ENCODE results near the gene KPNA5. TPM values are rescaled to one million over a fixed set of nuclear protein-coding genes. Genes with fewer than 3 reads are reported as not detected.

Gene KPNA5
- total and polyA plus RNA-seq, 2 of the 13 experiments (the other 11 are each of a cell fraction or from before 2014, with no cell fraction given), result 5.3 to 13.0 TPM

GRCh38 chr6:116764629-116764960 lies 83.6 kb downstream of the KPNA5 start:
- DNase-seq (ENCODE audit: low spot score) (no peak), FAIRE-seq (no peak), ATAC-seq (peak; percentile 43)
- Histone ChIP-seq H3K27ac (ENCODE audit: extremely low read length, insufficient read depth, low read length) (no peak overlapping the region), H3K9ac (ENCODE audit: insufficient read depth, low read depth, low read length) (no peak overlapping the region), H4K20me1 (ENCODE audit: insufficient read depth, low read length) (no peaks in the 10 kb centered on the region), H3K27me3 (ENCODE audit: control insufficient read depth in 1 of 2, insufficient read depth in 2 of 2, low read length in 2 of 2) (peaks cover 0 to 48% of the 10 kb centered on the region in 2 experiments; a peak in 4 of 5 replicates), H3K4me1 (ENCODE audit: insufficient read depth, low read length) (peaks cover 15% of the 10 kb centered on the region; the same call in 1 of the 2 replicates), H3K9me3 (ENCODE audit: low read length) (no peaks in the 10 kb centered on the region), H3K4me2 (ENCODE audit: low read depth, low read length) (peak overlapping the region; percentile 73), H3K4me3 (replicated peaks in 1 of 3; ENCODE audit: insufficient read depth in 1 of 3, low read depth in 2 of 3, low read length in 3 of 3) (peak overlapping the region; percentile 24 to 71 (median 52); a peak in 3 of 6 replicates), H2AFZ (ENCODE audit: low read length) (no peak overlapping the region), H3K36me3 (replicated peaks in 1 of 2; ENCODE audit: control insufficient read depth in 1 of 2, insufficient read depth in 2 of 2, low read length in 2 of 2) (no peaks in the 10 kb centered on the region), H3K79me2 (ENCODE audit: insufficient read depth, low read length) (no peaks in the 10 kb centered on the region)
- in situ Hi-C loops (cut with HindIII; ENCODE audit: extremely low pct_ligation_motif_present, low pct_unique_long_range_greater_than_20kb), result no loop called here
- WGBS (ENCODE audit: low lambda C conversion rate), result 73% methylated on average over 17 of the region's 19 CpGs
- no TSS peak for BruUV-seq (replicated peaks)
- POLR2A ChIA-PET, result no interaction called here
- CTCF ChIA-PET (ENCODE audit: low intra/inter-chr PET ratio, low total read pairs), result no interaction called here
- intact Hi-C loops (cut with micrococcal nuclease; ENCODE audit: unreplicated experiment), result no loop called here
- TF ChIP-seq BCL3 (CRISPR knock-in tag; IDR thresholded peaks at IDR 0.05), result 0 out of 2 replicates have a peak, but pooled peaks have one; percentile 8
- no peak for TF ChIP-seq PITX1 (CRISPR knock-in tag; IDR thresholded peaks at IDR 0.05)
- 0 out of 2 replicates have a peak, but pooled peaks have one; percentile 11 for TF ChIP-seq ZNF225 (CRISPR knock-in tag; IDR thresholded peaks at IDR 0.05)

DNA sequence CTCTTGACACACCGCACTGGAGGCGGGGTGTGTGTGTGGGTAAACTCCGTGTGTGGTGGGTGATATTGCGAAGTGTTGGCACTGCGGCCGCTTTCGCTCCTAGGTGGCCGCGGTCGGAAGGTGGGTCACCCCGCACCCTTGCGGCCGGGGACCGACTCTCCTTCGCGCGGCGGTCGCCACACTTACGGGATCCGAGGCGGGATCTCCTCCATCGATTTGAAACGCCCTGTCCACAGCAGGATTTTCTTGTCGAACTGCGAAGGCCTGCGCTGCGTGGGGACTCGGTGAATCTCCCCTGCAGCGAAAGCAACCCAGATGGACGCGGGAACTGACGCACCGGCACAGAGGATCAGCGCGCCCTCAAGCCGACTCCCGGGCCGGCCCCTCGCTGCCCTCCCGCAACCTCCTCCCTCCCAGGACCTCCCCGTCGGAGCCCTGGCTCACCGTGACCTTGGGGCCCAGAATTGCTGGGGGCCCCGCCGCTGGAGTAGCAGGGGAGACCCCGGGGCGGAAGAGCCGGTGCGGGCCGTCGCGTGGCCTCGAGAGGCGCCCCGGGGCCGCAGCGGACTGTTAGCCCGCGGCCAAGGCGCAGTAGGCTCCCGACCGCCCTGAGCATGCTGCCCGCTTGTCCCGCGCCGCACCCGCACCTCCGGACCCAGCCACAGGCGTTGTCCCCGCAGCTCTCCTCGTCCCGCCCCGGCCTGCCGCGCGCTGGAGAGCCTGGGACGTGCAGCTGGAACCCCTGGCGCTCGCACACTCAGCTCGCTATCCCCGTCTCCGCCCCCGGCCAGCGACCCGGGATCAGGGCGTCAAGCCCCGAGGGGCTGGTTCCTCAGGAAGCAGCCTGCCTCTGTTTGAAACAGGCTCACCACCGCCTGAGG lies 84.2 kb downstream of the KPNA5 start, which contains the start of gene FAM162B:
Gene FAM162B (minus strand): TSS at position 759 of the 881 bp plus-strand sequence. CDS start 143 bp downstream, at position 616.
- Histone ChIP-seq H3K9me3 (ENCODE audit: low read length) (no peaks in the 10 kb centered on the region), H3K4me3 (replicated peaks in 1 of 3; ENCODE audit: insufficient read depth in 1 of 3, low read depth in 2 of 3, low read length in 3 of 3) (peak within 1 kb of the TSS; percentile 24 to 71 (median 52)), H2AFZ (ENCODE audit: low read length) (no peak within 1 kb of the TSS), H3K27ac (ENCODE audit: extremely low read length, insufficient read depth, low read length) (no peak within 1 kb of the TSS), H3K4me1 (ENCODE audit: insufficient read depth, low read length) (peaks cover 15% of the 10 kb centered on the region; the same call in 1 of the 2 replicates), H3K36me3 (replicated peaks in 1 of 2; ENCODE audit: control insufficient read depth in 1 of 2, insufficient read depth in 2 of 2, low read length in 2 of 2) (no peaks in the 10 kb centered on the region), H3K27me3 (ENCODE audit: control insufficient read depth in 1 of 2, insufficient read depth in 2 of 2, low read length in 2 of 2) (peaks cover 0 to 48% of the 10 kb centered on the region in 2 experiments; a peak in 4 of 5 replicates), H3K9ac (ENCODE audit: insufficient read depth, low read depth, low read length) (no peak within 1 kb of the TSS), H3K79me2 (ENCODE audit: insufficient read depth, low read length) (no peaks in the 10 kb centered on the region), H3K4me2 (ENCODE audit: low read depth, low read length) (peak within 1 kb of the TSS; percentile 73), H4K20me1 (ENCODE audit: insufficient read depth, low read length) (no peaks in the 10 kb centered on the region)
- ChIA-PET CTCF (ENCODE audit: low intra/inter-chr PET ratio, low total read pairs) (no interaction called here), POLR2A (no interaction called here)
- peak; percentile 2 for DNase-seq (ENCODE audit: low spot score)
- ATAC-seq, result peak; percentile 94
- intact Hi-C loops (cut with micrococcal nuclease; ENCODE audit: unreplicated experiment), result no loop called here
- FAIRE-seq, result no peak
- in situ Hi-C loops (cut with HindIII; ENCODE audit: extremely low pct_ligation_motif_present, low pct_unique_long_range_greater_than_20kb), result no loop called here
- 51% methylated on average over 32 of the region's 89 CpGs for WGBS (ENCODE audit: low lambda C conversion rate)
- no TSS peak for BruUV-seq (replicated peaks)
- TF ChIP-seq EED (CRISPR knock-in tag; IDR thresholded peaks at IDR 0.05) (peak; percentile 70; the same call in 1 of the 2 replicates), GTF2F1 (IDR thresholded peaks at IDR 0.05; ENCODE audit: low read length) (no peak), GTF3A (CRISPR knock-in tag; conservative IDR thresholded peaks at IDR 0.05) (peak; percentile 68; the same call in 1 of the 2 replicates), GABPB1 (CRISPR knock-in tag; IDR thresholded peaks at IDR 0.05) (peak; percentile 34; the same call in 1 of the 2 replicates), ZNF225 (CRISPR knock-in tag; IDR thresholded peaks at IDR 0.05) (peak; percentile 10; the same call in 1 of the 2 replicates), ZNF563 (CRISPR knock-in tag; IDR thresholded peaks at IDR 0.05) (peak; percentile 49; the same call in 1 of the 2 replicates), UBTF (CRISPR knock-in tag; IDR thresholded peaks at IDR 0.05) (peak; percentile 75)
- TF ChIP-seq, protein P1, sequence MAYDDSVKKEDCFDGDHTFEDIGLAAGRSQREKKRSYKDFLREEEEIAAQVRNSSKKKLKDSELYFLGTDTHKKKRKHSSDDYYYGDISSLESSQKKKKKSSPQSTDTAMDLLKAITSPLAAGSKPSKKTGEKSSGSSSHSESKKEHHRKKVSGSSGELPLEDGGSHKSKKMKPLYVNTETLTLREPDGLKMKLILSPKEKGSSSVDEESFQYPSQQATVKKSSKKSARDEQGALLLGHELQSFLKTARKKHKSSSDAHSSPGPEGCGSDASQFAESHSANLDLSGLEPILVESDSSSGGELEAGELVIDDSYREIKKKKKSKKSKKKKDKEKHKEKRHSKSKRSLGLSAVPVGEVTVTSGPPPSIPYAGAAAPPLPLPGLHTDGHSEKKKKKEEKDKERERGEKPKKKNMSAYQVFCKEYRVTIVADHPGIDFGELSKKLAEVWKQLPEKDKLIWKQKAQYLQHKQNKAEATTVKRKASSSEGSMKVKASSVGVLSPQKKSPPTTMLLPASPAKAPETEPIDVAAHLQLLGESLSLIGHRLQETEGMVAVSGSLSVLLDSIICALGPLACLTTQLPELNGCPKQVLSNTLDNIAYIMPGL (CRISPR knock-in tag; IDR thresholded peaks at IDR 0.05; ENCODE audit: borderline replicate concordance in 1 of 2, low read depth in 1 of 2), result peak in 1 of 2 experiments; percentile 52; a peak in 1 of 4 replicates
